ENCODE results near the gene TMEFF1. TPM values are rescaled to one million over a fixed set of nuclear protein-coding genes. Genes with fewer than 3 reads are reported as not detected.

The TMEFF1 gene
- total and polyA plus RNA-seq, 8 donors = 0.05 to 0.92 TPM; not detected in 6

- Histone ChIP-seq H3K4me1 (no peaks in the 10 kb centered on the region), H3K9me3 (no peaks in the 10 kb centered on the region), H3K36me3 (no peaks in the 10 kb centered on the region), H3K4me3 (no peak overlapping the region), H3K27ac (no peak overlapping the region), H3K27me3 (no peaks in the 10 kb centered on the region)
- DNase-seq = no peak
- intact Hi-C loops (cut with DNase I; ENCODE audit: low total_unique reads) = no loop called here
- no peak for TF ChIP-seq POLR2AphosphoS5 (IDR thresholded peaks at IDR 0.05)
- TF ChIP-seq POLR2A (IDR thresholded peaks at IDR 0.05) = no peak
- TF ChIP-seq EP300 (IDR thresholded peaks at IDR 0.05) = no peak
- no peak for TF ChIP-seq CTCF (IDR thresholded peaks at IDR 0.05)
- WGBS, 5 donors = 86 to 90% (median 90%) methylated on average over 10 of the region's 10 CpGs
These were observed 13.7 kb downstream of the TMEFF1 start for GRCh38 chr9:100486479-100487176.

- H3K36me3 ChIP-seq = no peaks in the 10 kb centered on the region
- no peaks in the 10 kb centered on the region for H3K27me3 ChIP-seq
- H3K4me1 ChIP-seq = no peaks in the 10 kb centered on the region
- WGBS, 5 donors = 74 to 94% (median 86%) methylated on average over 1 of the region's 1 CpG
- no peak overlapping the region for H3K27ac ChIP-seq
- intact Hi-C loops (cut with DNase I; ENCODE audit: low total_unique reads) = no loop called here
- TF ChIP-seq POLR2AphosphoS5 (IDR thresholded peaks at IDR 0.05) (no peak), CTCF (IDR thresholded peaks at IDR 0.05) (no peak), EP300 (IDR thresholded peaks at IDR 0.05) (no peak), POLR2A (IDR thresholded peaks at IDR 0.05) (no peak)
- DNase-seq = no peak
- H3K4me3 ChIP-seq = no peak overlapping the region
- no peaks in the 10 kb centered on the region for H3K9me3 ChIP-seq
These were observed 15.2 kb downstream of the TMEFF1 start for GRCh38 chr9:100488177-100488576.

GRCh38 chr9:100489836-100490235 lies 16.9 kb downstream of the TMEFF1 start:
- H3K4me3 ChIP-seq = no peak overlapping the region
- H3K27me3 ChIP-seq = no peaks in the 10 kb centered on the region
- 72 to 83% (median 81%) methylated on average over 4 of the region's 4 CpGs for WGBS, 5 donors
- no peak for TF ChIP-seq CTCF (IDR thresholded peaks at IDR 0.05)
- no peak for TF ChIP-seq EP300 (IDR thresholded peaks at IDR 0.05)
- H3K4me1 ChIP-seq = no peaks in the 10 kb centered on the region
- no peak overlapping the region for H3K27ac ChIP-seq
- intact Hi-C loops (cut with DNase I; ENCODE audit: low total_unique reads) = no loop called here
- no peaks in the 10 kb centered on the region for H3K9me3 ChIP-seq
- DNase-seq = no peak
- no peaks in the 10 kb centered on the region for H3K36me3 ChIP-seq

GRCh38 chr9:100492952-100493351 lies 20.0 kb downstream of the TMEFF1 start:
- intact Hi-C loops (cut with DNase I; ENCODE audit: low total_unique reads) = no loop called here
- WGBS, 5 donors = 77 to 89% (median 83%) methylated on average over 2 of the region's 2 CpGs
- TF ChIP-seq POLR2A (IDR thresholded peaks at IDR 0.05) (no peak), POLR2AphosphoS5 (IDR thresholded peaks at IDR 0.05) (no peak), CTCF (IDR thresholded peaks at IDR 0.05) (no peak), EP300 (IDR thresholded peaks at IDR 0.05) (no peak)

More at GRCh38 chr9:100492952-100493351, 20.0 kb downstream of the TMEFF1 start:
- DNase-seq = peak in 1 of 2 donors; percentile 7
- H3K27ac ChIP-seq = no peak overlapping the region
- H3K4me3 ChIP-seq = no peak overlapping the region
- no peaks in the 10 kb centered on the region for H3K27me3 ChIP-seq
- no peaks in the 10 kb centered on the region for H3K4me1 ChIP-seq
- H3K36me3 ChIP-seq = no peaks in the 10 kb centered on the region
- H3K9me3 ChIP-seq = no peaks in the 10 kb centered on the region
